Panc1 (cell line): ENCODE results near the gene SLIT1.

Source experiments
- CTCF ChIP-seq: fragments of 450-650 bp; IDR thresholded peaks from 2 replicates; pipeline ENCODE4 v1.5.1; 2017; ENCODE audit warnings: mild to moderate bottlenecking
- REST ChIP-seq, 2 experiments: IDR thresholded peaks; 2 replicates each; pipeline ENCODE4 v1.6.1; 2011 to 2012; ENCODE audit warnings: low read depth in 2 of 2, control low read depth in 1 of 2, low read length in 1 of 2, mild to moderate bottlenecking in 1 of 2, moderate library complexity in 1 of 2; ENCODE audit not compliant: insufficient read depth in 1 of 2
- SIN3A ChIP-seq: IDR thresholded peaks from 2 replicates; pipeline ENCODE4 v1.6.1; 2012; ENCODE audit warnings: low read depth, mild to moderate bottlenecking, low read length, moderate library complexity, borderline replicate concordance; ENCODE audit not compliant: insufficient read depth

- TF ChIP-seq CTCF (no peak), REST (IDR thresholded peaks at IDR 0.05; ENCODE audit: insufficient read depth in 1 of 2, low read depth in 2 of 2, low read length in 1 of 2) (no peak), SIN3A (no peak)
Observed at GRCh38 chr10:96996275-96996965, 189.3 kb downstream of the SLIT1 start.
